Measurements from ENCODE around the gene ELOB. TPM values are rescaled to one million over a fixed set of nuclear protein-coding genes. Genes with fewer than 3 reads are reported as not detected.

The ELOB gene
- polyA plus RNA-seq, 6 donors from 2014 or later = 159 to 241 (median 203) TPM

GRCh38 chr16:2803545-2804195, 26.6 kb upstream of the ELOB start:
- no peak overlapping the region for H3K27ac Mint-ChIP-seq
- ATAC-seq (ENCODE audit: low read depth in 2 of 2) (no peak), DNase-seq (no peak)
- no peak overlapping the region for H3K4me3 Mint-ChIP-seq
- peaks cover 11 to 27% (median 15%) of the 10 kb centered on the region in 7 donors for H3K9me3 Mint-ChIP-seq
- H3K27me3 Mint-ChIP-seq = peaks cover 22 to 56% (median 32%) of the 10 kb centered on the region in 3 donors
- H3K4me1 Mint-ChIP-seq = no peaks in the 10 kb centered on the region
- peaks cover 0 to 14% of the 10 kb centered on the region in 2 donors for H3K36me3 Mint-ChIP-seq

- ATAC-seq (ENCODE audit: low read depth in 2 of 2) (no peak), DNase-seq (no peak)
- Mint-ChIP-seq H3K27ac (no peak overlapping the region), H3K27me3 (peaks cover 9 to 27% (median 24%) of the 10 kb centered on the region in 3 donors), H3K9me3 (peaks cover 7 to 17% (median 11%) of the 10 kb centered on the region in 7 donors), H3K36me3 (peaks cover 0 to 11% of the 10 kb centered on the region in 2 donors), H3K4me3 (no peak overlapping the region), H3K4me1 (no peaks in the 10 kb centered on the region)
These were observed 22.8 kb upstream of the ELOB start for GRCh38 chr16:2799859-2800226.

GRCh38 chr16:2799205-2799858, 22.3 kb upstream of the ELOB start:
- no peak overlapping the region for H3K4me3 Mint-ChIP-seq

GRCh38 chr16:2798723-2799204, 21.7 kb upstream of the ELOB start:
- Mint-ChIP-seq H3K27ac (peak overlapping the region in 1 of 6 donors; percentile 54), H3K4me3 (no peak overlapping the region), H3K36me3 (peaks cover 0 to 7% of the 10 kb centered on the region in 2 donors), H3K27me3 (peaks cover 16 to 30% (median 25%) of the 10 kb centered on the region in 3 donors), H3K4me1 (no peaks in the 10 kb centered on the region), H3K9me3 (peaks cover 2 to 9% (median 4%) of the 10 kb centered on the region in 7 donors)
- no peak for DNase-seq
- ATAC-seq (ENCODE audit: low read depth in 2 of 2) = no peak

More at GRCh38 chr16:2799205-2799858, 22.3 kb upstream of the ELOB start:
- Mint-ChIP-seq H3K36me3 (peaks cover 0 to 11% of the 10 kb centered on the region in 2 donors), H3K9me3 (peaks cover 6 to 15% (median 8%) of the 10 kb centered on the region in 7 donors), H3K4me1 (no peaks in the 10 kb centered on the region), H3K27ac (no peak overlapping the region), H3K27me3 (peaks cover 14 to 26% (median 26%) of the 10 kb centered on the region in 3 donors)
- ATAC-seq (ENCODE audit: low read depth in 2 of 2) (no peak), DNase-seq (no peak)

GRCh38 chr16:2795395-2796143, 18.5 kb upstream of the ELOB start:
- no peaks in the 10 kb centered on the region for H3K4me1 Mint-ChIP-seq

GRCh38 chr16:2792940-2793339, 15.9 kb upstream of the ELOB start:
- ATAC-seq (ENCODE audit: low read depth in 2 of 2) = no peak
- no peaks in the 10 kb centered on the region for H3K4me1 Mint-ChIP-seq
- DNase-seq = no peak
- H3K36me3 Mint-ChIP-seq = no peaks in the 10 kb centered on the region
- H3K4me3 Mint-ChIP-seq = no peak overlapping the region
- H3K9me3 Mint-ChIP-seq = peaks cover 0 to 3% (median 0%) of the 10 kb centered on the region in 7 donors
- H3K27me3 Mint-ChIP-seq = peaks cover 34 to 80% (median 56%) of the 10 kb centered on the region in 3 donors
- H3K27ac Mint-ChIP-seq = peak overlapping the region in 1 of 6 donors; percentile 3

More at GRCh38 chr16:2795395-2796143, 18.5 kb upstream of the ELOB start:
- Mint-ChIP-seq H3K27me3 (peaks cover 25 to 56% (median 46%) of the 10 kb centered on the region in 3 donors), H3K36me3 (no peaks in the 10 kb centered on the region), H3K9me3 (peaks cover 0 to 3% (median 0%) of the 10 kb centered on the region in 7 donors), H3K4me3 (no peak overlapping the region), H3K27ac (no peak overlapping the region)
- ATAC-seq (ENCODE audit: low read depth in 2 of 2) = no peak
- no peak for DNase-seq

GRCh38 chr16:2791174-2791573, 14.1 kb upstream of the ELOB start:
- DNase-seq (no peak), ATAC-seq (ENCODE audit: low read depth in 2 of 2) (no peak)
- Mint-ChIP-seq H3K9me3 (peaks cover 0 to 3% (median 0%) of the 10 kb centered on the region in 7 donors), H3K27me3 (peaks cover 34 to 82% (median 63%) of the 10 kb centered on the region in 3 donors), H3K4me3 (no peak overlapping the region), H3K36me3 (no peaks in the 10 kb centered on the region), H3K27ac (no peak overlapping the region), H3K4me1 (peaks cover 0 to 4% (median 4%) of the 10 kb centered on the region in 3 donors)

GRCh38 chr16:2790631-2791030, 13.6 kb upstream of the ELOB start:
- Mint-ChIP-seq H3K9me3 (peaks cover 0 to 3% (median 0%) of the 10 kb centered on the region in 7 donors), H3K4me3 (no peak overlapping the region), H3K36me3 (no peaks in the 10 kb centered on the region), H3K27ac (peak overlapping the region in 1 of 6 donors; percentile 58), H3K27me3 (peaks cover 30 to 81% (median 65%) of the 10 kb centered on the region in 3 donors), H3K4me1 (peaks cover 0 to 8% (median 6%) of the 10 kb centered on the region in 3 donors)
- no peak for ATAC-seq (ENCODE audit: low read depth in 2 of 2)
- no peak for DNase-seq

GRCh38 chr16:2787961-2788360, 10.9 kb upstream of the ELOB start:
- H3K27me3 Mint-ChIP-seq = peaks cover 17 to 65% (median 57%) of the 10 kb centered on the region in 3 donors
- H3K4me1 Mint-ChIP-seq = peaks cover 3 to 11% (median 8%) of the 10 kb centered on the region in 3 donors
- no peak overlapping the region for H3K27ac Mint-ChIP-seq
- peaks cover 0 to 3% (median 0%) of the 10 kb centered on the region in 7 donors for H3K9me3 Mint-ChIP-seq
- H3K36me3 Mint-ChIP-seq = no peaks in the 10 kb centered on the region
- DNase-seq (no peak), ATAC-seq (ENCODE audit: low read depth in 2 of 2) (no peak)
- H3K4me3 Mint-ChIP-seq = peak overlapping the region in 1 of 8 donors; percentile 20

- DNase-seq (no peak), ATAC-seq (ENCODE audit: low read depth in 2 of 2) (no peak)
- H3K36me3 Mint-ChIP-seq = no peaks in the 10 kb centered on the region
- H3K27ac Mint-ChIP-seq = peak within 1 kb of the TSS in 1 of 6 donors; percentile 26
- H3K27me3 Mint-ChIP-seq = peaks cover 14 to 63% (median 54%) of the 10 kb centered on the region in 3 donors
- peaks cover 3 to 11% (median 8%) of the 10 kb centered on the region in 3 donors for H3K4me1 Mint-ChIP-seq
- H3K4me3 Mint-ChIP-seq = peak within 1 kb of the TSS in 3 of 8 donors; percentile 20 to 41 (median 31)
- peaks cover 0 to 3% (median 0%) of the 10 kb centered on the region in 7 donors for H3K9me3 Mint-ChIP-seq
These were observed 10.3 kb upstream of the ELOB start, which contains the start of gene PRSS33 for GRCh38 chr16:2787406-2787805. Gene PRSS33, minus strand, starts transcription at chr16:2787560. Its CDS starts 1,013 bp downstream, at chr16:2786547.

- ATAC-seq (ENCODE audit: low read depth in 2 of 2) = no peak
- Mint-ChIP-seq H3K27me3 (peaks cover 10 to 57% (median 48%) of the 10 kb centered on the region in 3 donors), H3K9me3 (peaks cover 0 to 3% (median 0%) of the 10 kb centered on the region in 7 donors), H3K27ac (no peak overlapping the region), H3K4me3 (peak overlapping the region in 1 of 8 donors; percentile 31), H3K4me1 (peaks cover 3 to 11% (median 8%) of the 10 kb centered on the region in 3 donors), H3K36me3 (no peaks in the 10 kb centered on the region)
- DNase-seq = no peak
These were observed 9.7 kb upstream of the ELOB start for GRCh38 chr16:2786826-2787151.

GRCh38 chr16:2786061-2786825, 9.2 kb upstream of the ELOB start:
- Mint-ChIP-seq H3K9me3 (peaks cover 0 to 1% (median 0%) of the 10 kb centered on the region in 7 donors), H3K27me3 (peaks cover 10 to 53% (median 43%) of the 10 kb centered on the region in 3 donors), H3K4me3 (peak overlapping the region in 5 of 8 donors; percentile 6 to 89 (median 48)), H3K4me1 (peaks cover 3 to 11% (median 8%) of the 10 kb centered on the region in 3 donors), H3K27ac (peak overlapping the region in 2 of 6 donors; percentile 26 to 85), H3K36me3 (no peaks in the 10 kb centered on the region)
- ATAC-seq (ENCODE audit: low read depth in 2 of 2) = no peak
- DNase-seq = no peak

Measured in naive B cell (primary cell).